ENCODE measurements around the gene IMMP2L. TPM values are rescaled to one million over a fixed set of nuclear protein-coding genes. Genes with fewer than 3 reads are reported as not detected.

IMMP2L gene
- total and polyA plus RNA-seq, 2 of the 13 experiments (the other 11 are each of a cell fraction or from before 2014, with no cell fraction given), result 7.8 to 16.9 TPM

DNA sequence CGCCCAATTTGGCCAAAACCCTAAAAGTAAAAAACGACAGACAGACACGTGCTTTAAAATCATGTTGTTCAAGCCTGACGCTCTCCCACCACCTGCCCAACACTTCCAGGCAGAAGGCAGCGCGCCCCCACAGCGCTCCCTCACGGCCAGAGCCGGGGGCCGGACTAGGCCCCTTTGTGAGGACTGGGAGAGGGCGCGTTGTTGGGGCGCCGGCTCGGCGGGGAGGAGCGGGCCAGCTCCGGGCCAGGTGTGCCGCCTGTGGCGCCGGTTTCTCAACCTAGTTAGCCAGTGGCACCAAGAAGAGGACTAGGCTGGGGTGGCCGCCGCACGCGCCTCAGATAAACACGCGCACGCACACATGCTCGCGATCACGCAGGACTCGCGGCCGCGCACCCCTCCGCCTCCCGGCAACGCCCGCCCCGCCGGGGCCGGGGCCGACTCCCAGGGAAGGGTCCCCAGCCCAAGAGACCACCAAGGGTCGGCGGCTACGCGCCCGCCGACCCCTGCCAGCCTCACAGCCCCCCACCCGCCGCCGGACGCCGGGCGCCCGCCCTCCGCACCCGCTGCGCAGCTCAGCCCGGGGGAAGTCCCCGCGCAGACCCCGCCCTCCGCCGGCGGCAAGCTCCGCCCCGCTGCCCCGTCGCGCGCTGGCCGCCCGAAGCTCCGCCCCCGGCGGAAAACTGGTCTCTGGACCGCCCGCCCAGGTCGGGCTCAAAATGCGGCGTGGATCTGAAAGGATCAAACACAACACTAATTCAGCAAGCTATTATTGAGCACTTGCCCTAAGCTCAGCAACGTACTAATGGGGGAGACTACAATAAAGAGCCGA, at the start of gene IMMP2L (continued):
- TF ChIP-seq ZNF234 (CRISPR knock-in tag; conservative IDR thresholded peaks at IDR 0.05) (0 out of 2 replicates have a peak, but pooled peaks have one; percentile 30), STAT5B (CRISPR knock-in tag; IDR thresholded peaks at IDR 0.05) (0 out of 2 replicates have a peak, but pooled peaks have one; percentile 2), ZNF138 (CRISPR knock-in tag; IDR thresholded peaks at IDR 0.05; ENCODE audit: low read depth) (no peak), JUNB (CRISPR knock-in tag; IDR thresholded peaks at IDR 0.05; ENCODE audit: borderline replicate concordance) (no peak), ZNF441 (CRISPR knock-in tag; IDR thresholded peaks at IDR 0.05; ENCODE audit: borderline replicate concordance) (peak; percentile 59; the same call in 1 of the 2 replicates), CHCHD3 (CRISPR knock-in tag; IDR thresholded peaks at IDR 0.05) (no peak), MIXL1 (CRISPR knock-in tag; IDR thresholded peaks at IDR 0.05) (peak; percentile 59; the same call in 1 of the 2 replicates), POGZ (CRISPR knock-in tag; IDR thresholded peaks at IDR 0.05) (peak; percentile 70), ADNP (CRISPR knock-in tag; IDR thresholded peaks at IDR 0.05) (no peak), TMF1 (CRISPR knock-in tag; IDR thresholded peaks at IDR 0.05; ENCODE audit: low read depth) (no peak), JUN (CRISPR knock-in tag; IDR thresholded peaks at IDR 0.05) (no peak), ZNF460 (CRISPR knock-in tag; IDR thresholded peaks at IDR 0.05; ENCODE audit: borderline replicate concordance) (no peak), CREM (IDR thresholded peaks at IDR 0.05) (no peak), CREM (CRISPR knock-in tag; IDR thresholded peaks at IDR 0.05) (no peak), ZBTB7A (CRISPR knock-in tag; IDR thresholded peaks at IDR 0.05) (no peak; the same call in 1 of the 2 replicates), GPN1 (CRISPR knock-in tag; IDR thresholded peaks at IDR 0.05; ENCODE audit: borderline replicate concordance) (no peak), ZNF530 (CRISPR knock-in tag; IDR thresholded peaks at IDR 0.05; ENCODE audit: low read depth) (no peak), ZNF207 (IDR thresholded peaks at IDR 0.05; ENCODE audit: borderline replicate concordance) (no peak)
- TF ChIP-seq, protein P1, sequence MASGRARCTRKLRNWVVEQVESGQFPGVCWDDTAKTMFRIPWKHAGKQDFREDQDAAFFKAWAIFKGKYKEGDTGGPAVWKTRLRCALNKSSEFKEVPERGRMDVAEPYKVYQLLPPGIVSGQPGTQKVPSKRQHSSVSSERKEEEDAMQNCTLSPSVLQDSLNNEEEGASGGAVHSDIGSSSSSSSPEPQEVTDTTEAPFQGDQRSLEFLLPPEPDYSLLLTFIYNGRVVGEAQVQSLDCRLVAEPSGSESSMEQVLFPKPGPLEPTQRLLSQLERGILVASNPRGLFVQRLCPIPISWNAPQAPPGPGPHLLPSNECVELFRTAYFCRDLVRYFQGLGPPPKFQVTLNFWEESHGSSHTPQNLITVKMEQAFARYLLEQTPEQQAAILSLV (CRISPR knock-in tag; IDR thresholded peaks at IDR 0.05; ENCODE audit: borderline replicate concordance), result peak; percentile 84; the same call in 1 of the 2 replicates
- TF ChIP-seq, protein P2, sequence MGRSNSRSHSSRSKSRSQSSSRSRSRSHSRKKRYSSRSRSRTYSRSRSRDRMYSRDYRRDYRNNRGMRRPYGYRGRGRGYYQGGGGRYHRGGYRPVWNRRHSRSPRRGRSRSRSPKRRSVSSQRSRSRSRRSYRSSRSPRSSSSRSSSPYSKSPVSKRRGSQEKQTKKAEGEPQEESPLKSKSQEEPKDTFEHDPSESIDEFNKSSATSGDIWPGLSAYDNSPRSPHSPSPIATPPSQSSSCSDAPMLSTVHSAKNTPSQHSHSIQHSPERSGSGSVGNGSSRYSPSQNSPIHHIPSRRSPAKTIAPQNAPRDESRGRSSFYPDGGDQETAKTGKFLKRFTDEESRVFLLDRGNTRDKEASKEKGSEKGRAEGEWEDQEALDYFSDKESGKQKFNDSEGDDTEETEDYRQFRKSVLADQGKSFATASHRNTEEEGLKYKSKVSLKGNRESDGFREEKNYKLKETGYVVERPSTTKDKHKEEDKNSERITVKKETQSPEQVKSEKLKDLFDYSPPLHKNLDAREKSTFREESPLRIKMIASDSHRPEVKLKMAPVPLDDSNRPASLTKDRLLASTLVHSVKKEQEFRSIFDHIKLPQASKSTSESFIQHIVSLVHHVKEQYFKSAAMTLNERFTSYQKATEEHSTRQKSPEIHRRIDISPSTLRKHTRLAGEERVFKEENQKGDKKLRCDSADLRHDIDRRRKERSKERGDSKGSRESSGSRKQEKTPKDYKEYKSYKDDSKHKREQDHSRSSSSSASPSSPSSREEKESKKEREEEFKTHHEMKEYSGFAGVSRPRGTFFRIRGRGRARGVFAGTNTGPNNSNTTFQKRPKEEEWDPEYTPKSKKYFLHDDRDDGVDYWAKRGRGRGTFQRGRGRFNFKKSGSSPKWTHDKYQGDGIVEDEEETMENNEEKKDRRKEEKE (IDR thresholded peaks at IDR 0.05), result no peak
- TF ChIP-seq, protein P3, sequence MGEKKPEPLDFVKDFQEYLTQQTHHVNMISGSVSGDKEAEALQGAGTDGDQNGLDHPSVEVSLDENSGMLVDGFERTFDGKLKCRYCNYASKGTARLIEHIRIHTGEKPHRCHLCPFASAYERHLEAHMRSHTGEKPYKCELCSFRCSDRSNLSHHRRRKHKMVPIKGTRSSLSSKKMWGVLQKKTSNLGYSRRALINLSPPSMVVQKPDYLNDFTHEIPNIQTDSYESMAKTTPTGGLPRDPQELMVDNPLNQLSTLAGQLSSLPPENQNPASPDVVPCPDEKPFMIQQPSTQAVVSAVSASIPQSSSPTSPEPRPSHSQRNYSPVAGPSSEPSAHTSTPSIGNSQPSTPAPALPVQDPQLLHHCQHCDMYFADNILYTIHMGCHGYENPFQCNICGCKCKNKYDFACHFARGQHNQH (CRISPR knock-in tag; IDR thresholded peaks at IDR 0.05), result no peak; the same call in 1 of the 2 replicates
- TF ChIP-seq, protein P4, sequence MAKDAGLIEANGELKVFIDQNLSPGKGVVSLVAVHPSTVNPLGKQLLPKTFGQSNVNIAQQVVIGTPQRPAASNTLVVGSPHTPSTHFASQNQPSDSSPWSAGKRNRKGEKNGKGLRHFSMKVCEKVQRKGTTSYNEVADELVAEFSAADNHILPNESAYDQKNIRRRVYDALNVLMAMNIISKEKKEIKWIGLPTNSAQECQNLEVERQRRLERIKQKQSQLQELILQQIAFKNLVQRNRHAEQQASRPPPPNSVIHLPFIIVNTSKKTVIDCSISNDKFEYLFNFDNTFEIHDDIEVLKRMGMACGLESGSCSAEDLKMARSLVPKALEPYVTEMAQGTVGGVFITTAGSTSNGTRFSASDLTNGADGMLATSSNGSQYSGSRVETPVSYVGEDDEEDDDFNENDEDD (CRISPR knock-in tag; IDR thresholded peaks at IDR 0.05; ENCODE audit: borderline replicate concordance), result peak; percentile 71; the same call in 1 of the 2 replicates
- TF ChIP-seq, protein P5, sequence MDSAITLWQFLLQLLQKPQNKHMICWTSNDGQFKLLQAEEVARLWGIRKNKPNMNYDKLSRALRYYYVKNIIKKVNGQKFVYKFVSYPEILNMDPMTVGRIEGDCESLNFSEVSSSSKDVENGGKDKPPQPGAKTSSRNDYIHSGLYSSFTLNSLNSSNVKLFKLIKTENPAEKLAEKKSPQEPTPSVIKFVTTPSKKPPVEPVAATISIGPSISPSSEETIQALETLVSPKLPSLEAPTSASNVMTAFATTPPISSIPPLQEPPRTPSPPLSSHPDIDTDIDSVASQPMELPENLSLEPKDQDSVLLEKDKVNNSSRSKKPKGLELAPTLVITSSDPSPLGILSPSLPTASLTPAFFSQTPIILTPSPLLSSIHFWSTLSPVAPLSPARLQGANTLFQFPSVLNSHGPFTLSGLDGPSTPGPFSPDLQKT (CRISPR knock-in tag; IDR thresholded peaks at IDR 0.05; ENCODE audit: borderline replicate concordance), result no peak

All from HepG2 (cell line).